ENCODE measurements around the gene KRTAP10-1. TPM values are rescaled to one million over a fixed set of nuclear protein-coding genes. Genes with fewer than 3 reads are reported as not detected.

Gene KRTAP10-1
- total RNA-seq, 1 experiment from 2014 or later: not detected

DNA sequence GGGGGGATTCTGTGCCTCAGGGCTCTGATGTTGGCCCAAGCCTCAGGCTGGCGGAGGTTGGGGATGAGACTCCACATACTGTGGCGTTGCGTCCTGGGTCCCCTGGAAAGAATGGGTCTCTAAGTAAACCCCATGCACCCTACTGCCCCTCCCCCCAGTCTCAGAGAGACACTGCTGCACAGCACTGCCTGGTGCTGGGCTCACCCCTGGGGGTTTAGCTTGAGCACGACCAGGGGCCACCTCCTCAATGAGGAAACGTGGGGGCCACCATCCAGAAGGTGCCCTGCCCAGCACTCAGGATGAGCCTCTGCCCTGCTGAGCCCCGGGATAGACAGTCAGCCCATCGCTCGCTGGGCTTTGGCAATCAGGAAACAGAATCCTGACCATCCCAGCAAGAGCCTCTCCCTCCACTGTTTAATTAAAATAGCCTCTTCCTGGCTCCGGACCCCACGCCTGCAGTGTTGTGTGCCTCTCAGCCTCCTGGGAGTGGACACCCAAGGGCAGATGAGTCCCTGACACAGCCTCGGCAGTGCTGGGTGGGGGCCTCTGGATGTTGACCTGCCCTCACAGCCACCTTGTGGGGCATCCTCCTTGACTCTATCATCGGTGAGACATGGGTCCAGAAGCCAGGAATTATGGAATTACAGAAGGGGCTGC, 30.0 kb upstream of the KRTAP10-1 start:
- H3K4me1 ChIP-seq (ENCODE audit: control insufficient read depth, insufficient read depth, low read length): peaks cover 5% of the 10 kb centered on the region; the same call in 1 of the 2 replicates
- TF ChIP-seq, protein P1, sequence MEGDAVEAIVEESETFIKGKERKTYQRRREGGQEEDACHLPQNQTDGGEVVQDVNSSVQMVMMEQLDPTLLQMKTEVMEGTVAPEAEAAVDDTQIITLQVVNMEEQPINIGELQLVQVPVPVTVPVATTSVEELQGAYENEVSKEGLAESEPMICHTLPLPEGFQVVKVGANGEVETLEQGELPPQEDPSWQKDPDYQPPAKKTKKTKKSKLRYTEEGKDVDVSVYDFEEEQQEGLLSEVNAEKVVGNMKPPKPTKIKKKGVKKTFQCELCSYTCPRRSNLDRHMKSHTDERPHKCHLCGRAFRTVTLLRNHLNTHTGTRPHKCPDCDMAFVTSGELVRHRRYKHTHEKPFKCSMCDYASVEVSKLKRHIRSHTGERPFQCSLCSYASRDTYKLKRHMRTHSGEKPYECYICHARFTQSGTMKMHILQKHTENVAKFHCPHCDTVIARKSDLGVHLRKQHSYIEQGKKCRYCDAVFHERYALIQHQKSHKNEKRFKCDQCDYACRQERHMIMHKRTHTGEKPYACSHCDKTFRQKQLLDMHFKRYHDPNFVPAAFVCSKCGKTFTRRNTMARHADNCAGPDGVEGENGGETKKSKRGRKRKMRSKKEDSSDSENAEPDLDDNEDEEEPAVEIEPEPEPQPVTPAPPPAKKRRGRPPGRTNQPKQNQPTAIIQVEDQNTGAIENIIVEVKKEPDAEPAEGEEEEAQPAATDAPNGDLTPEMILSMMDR (IDR thresholded peaks at IDR 0.05): no peak
- TF ChIP-seq TCF7L2 (IDR thresholded peaks at IDR 0.05; ENCODE audit: low read depth, low read length): no peak
- TF ChIP-seq, protein P2, sequence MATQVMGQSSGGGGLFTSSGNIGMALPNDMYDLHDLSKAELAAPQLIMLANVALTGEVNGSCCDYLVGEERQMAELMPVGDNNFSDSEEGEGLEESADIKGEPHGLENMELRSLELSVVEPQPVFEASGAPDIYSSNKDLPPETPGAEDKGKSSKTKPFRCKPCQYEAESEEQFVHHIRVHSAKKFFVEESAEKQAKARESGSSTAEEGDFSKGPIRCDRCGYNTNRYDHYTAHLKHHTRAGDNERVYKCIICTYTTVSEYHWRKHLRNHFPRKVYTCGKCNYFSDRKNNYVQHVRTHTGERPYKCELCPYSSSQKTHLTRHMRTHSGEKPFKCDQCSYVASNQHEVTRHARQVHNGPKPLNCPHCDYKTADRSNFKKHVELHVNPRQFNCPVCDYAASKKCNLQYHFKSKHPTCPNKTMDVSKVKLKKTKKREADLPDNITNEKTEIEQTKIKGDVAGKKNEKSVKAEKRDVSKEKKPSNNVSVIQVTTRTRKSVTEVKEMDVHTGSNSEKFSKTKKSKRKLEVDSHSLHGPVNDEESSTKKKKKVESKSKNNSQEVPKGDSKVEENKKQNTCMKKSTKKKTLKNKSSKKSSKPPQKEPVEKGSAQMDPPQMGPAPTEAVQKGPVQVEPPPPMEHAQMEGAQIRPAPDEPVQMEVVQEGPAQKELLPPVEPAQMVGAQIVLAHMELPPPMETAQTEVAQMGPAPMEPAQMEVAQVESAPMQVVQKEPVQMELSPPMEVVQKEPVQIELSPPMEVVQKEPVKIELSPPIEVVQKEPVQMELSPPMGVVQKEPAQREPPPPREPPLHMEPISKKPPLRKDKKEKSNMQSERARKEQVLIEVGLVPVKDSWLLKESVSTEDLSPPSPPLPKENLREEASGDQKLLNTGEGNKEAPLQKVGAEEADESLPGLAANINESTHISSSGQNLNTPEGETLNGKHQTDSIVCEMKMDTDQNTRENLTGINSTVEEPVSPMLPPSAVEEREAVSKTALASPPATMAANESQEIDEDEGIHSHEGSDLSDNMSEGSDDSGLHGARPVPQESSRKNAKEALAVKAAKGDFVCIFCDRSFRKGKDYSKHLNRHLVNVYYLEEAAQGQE (IDR thresholded peaks at IDR 0.05; ENCODE audit: insufficient read depth in 1 of 2, low read depth in 2 of 2, low read length in 1 of 2): no peak
- H3K9me3 ChIP-seq (ENCODE audit: control insufficient read depth, insufficient read depth, low read depth, low read length): no peaks in the 10 kb centered on the region
- in situ Hi-C loops (cut with HindIII; ENCODE audit: low pct_unique_long_range_greater_than_20kb, low sequenced_read_pairs) (no loop called here), intact Hi-C loops (cut with micrococcal nuclease; ENCODE audit: unreplicated experiment) (no loop called here)
- no peak for DNase-seq (ENCODE audit: low read depth, low spot score)
- ChIA-PET POLR2A (interaction anchor here (0.6 kb wide), 1 partner anchor 9 kb away, joined by 3 read pairs; no protein-coding TSS in a partner anchor), CTCF (no interaction called here)
- H3K27me3 ChIP-seq (ENCODE audit: control insufficient read depth, insufficient read depth, low read length): no peaks in the 10 kb centered on the region
- no TSS peak for BruUV-seq (replicated peaks)
- no peak overlapping the region for H3K27ac ChIP-seq (ENCODE audit: low read length)
- H3K4me3 ChIP-seq (ENCODE audit: low read depth in 2 of 2, low read length in 2 of 2): no peak overlapping the region
- no peak for ATAC-seq
- H3K36me3 ChIP-seq (ENCODE audit: control insufficient read depth, insufficient read depth, low read length): no peaks in the 10 kb centered on the region

DNA sequence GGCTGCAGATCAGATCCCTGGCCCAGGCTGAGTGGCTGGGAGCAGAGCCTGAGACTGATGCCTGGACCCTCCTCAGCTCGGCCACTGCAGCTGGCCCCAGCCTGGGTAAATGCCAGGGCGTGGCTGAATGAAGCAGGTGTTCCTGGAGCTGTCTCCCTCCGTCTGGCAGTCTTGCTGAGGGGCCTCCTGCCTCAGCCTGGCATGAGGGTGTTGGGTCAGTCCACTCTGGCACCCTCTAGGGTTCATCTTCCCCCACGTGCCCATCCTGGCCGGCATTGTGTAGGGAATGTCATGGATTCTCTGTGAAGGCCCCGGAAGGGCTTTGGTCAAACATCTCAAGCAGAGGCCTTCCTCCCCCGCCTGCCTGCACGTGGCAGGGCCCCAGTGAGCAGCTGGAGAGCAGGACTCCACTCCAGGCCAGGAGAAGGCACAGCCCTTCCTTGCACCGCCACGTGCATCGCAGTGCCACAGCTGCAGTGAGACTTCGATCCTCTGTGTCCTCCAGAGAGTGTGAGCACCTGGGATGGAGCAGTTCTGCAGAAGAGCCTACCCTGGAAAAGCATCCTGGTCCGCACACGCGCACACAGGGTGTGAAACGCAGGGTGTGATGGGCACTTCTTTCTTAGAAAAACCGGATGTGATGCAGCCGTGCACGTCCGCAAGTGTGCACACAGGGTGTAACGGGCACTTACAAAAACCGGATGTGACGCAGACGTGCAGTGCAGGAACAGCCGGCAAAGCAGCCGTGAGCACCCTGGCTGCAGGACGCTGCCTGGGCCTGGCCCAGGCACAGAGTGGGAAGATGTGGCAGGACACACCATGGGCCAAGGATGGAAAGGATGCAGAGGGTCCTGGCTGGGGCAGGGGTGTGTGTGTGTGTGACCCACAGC, 28.9 kb upstream of the KRTAP10-1 start:
- TF ChIP-seq, protein P2 (IDR thresholded peaks at IDR 0.05; ENCODE audit: insufficient read depth in 1 of 2, low read depth in 2 of 2, low read length in 1 of 2): no peak
- DNase-seq (ENCODE audit: low read depth, low spot score) (no peak), ATAC-seq (no peak; the same call in 1 of the 2 replicates)
- ChIA-PET POLR2A (no interaction called here), CTCF (no interaction called here)
- intact Hi-C loops (cut with micrococcal nuclease; ENCODE audit: unreplicated experiment): no loop called here
- no TSS peak for BruUV-seq (replicated peaks)
- peaks cover 5% of the 10 kb centered on the region; the same call in 1 of the 2 replicates for H3K4me1 ChIP-seq (ENCODE audit: control insufficient read depth, insufficient read depth, low read length)
- no peaks in the 10 kb centered on the region for H3K9me3 ChIP-seq (ENCODE audit: control insufficient read depth, insufficient read depth, low read depth, low read length)
- H3K36me3 ChIP-seq (ENCODE audit: control insufficient read depth, insufficient read depth, low read length): no peaks in the 10 kb centered on the region
- H3K27ac ChIP-seq (ENCODE audit: low read length): no peak overlapping the region
- in situ Hi-C loops (cut with HindIII; ENCODE audit: low pct_unique_long_range_greater_than_20kb, low sequenced_read_pairs): no loop called here
- no peak overlapping the region for H3K4me3 ChIP-seq (ENCODE audit: low read depth in 2 of 2, low read length in 2 of 2)
- no peaks in the 10 kb centered on the region for H3K27me3 ChIP-seq (ENCODE audit: control insufficient read depth, insufficient read depth, low read length)
